T-helper 2 cell treated with Interferon-gamma antibody and Interleukin-4, amounts not matched to agents 100 ng/mL and 5 ng/mL, for 36 hours (primary cell): ENCODE measurements around the gene CPHXL. TPM values are rescaled to one million over a fixed set of nuclear protein-coding genes. Genes with fewer than 3 reads are reported as not detected.

ENCODE experiments used
- intact Hi-C: fragments of 100-400 bp; cut with micrococcal nuclease; formaldehyde crosslinking; loops from one replicate; pipeline ENCODE4 v1.15.1; 2023
- total RNA-seq: library from RNA; stranded (reverse); gene quantifications from 2 replicates; pipeline ENCODE4 v1.2.3, GENCODE V29; 2022

Gene CPHXL
- total RNA-seq, 1 donor from 2014 or later, result not detected

GRCh38 chr16:75702242-75702641 is 24.0 kb downstream of the CPHXL start:
- intact Hi-C loops, result no loop called here

- intact Hi-C loops, result no loop called here
These were observed 24.9 kb downstream of the CPHXL start, which contains the start of gene DUXB for GRCh38 chr16:75701361-75701760. Gene DUXB (minus strand): TSS chr16:75701461. CDS start chr16:75701418, 43 bp downstream.

- intact Hi-C loops, result no loop called here
These were observed 28.7 kb downstream of the CPHXL start for GRCh38 chr16:75697571-75697970.

GRCh38 chr16:75695708-75696107 is 30.6 kb downstream of the CPHXL start:
- intact Hi-C loops, result no loop called here

- intact Hi-C loops, result no loop called here
These were observed 38.9 kb downstream of the CPHXL start for GRCh38 chr16:75687361-75687760.

GRCh38 chr16:75682308-75682707 is 44.0 kb downstream of the CPHXL start:
- intact Hi-C loops, result no loop called here

- intact Hi-C loops, result no loop called here
These were observed 46.9 kb downstream of the CPHXL start for GRCh38 chr16:75679366-75679765.

GRCh38 chr16:75676909-75677308 is 49.4 kb downstream of the CPHXL start, which contains the start of gene CPHXL2:
Gene CPHXL2 (minus strand): TSS chr16:75677009. CDS start chr16:75676999, 10 bp downstream.
- intact Hi-C loops, result no loop called here

- intact Hi-C loops, result no loop called here
These were observed 58.8 kb downstream of the CPHXL start for GRCh38 chr16:75667503-75667902.

Other genes with a start within 250 kb of the CPHXL start
- gene CHST6, start 231.0 kb downstream of the CPHXL start, total RNA-seq, result 0.05 TPM in 1 of 2 replicates, not detected in the other
- gene CHST5, start 190.4 kb downstream of the CPHXL start, total RNA-seq, result not detected in 2 replicates
- 1.7 and 2.0 TPM in 2 replicates for gene TMEM231, start 170.2 kb downstream of the CPHXL start, total RNA-seq
- 61.4 and 63.1 TPM in 2 replicates for gene GABARAPL2, start 160.1 kb downstream of the CPHXL start, total RNA-seq
- gene ADAT1, start 103.2 kb downstream of the CPHXL start, total RNA-seq, result 45.1 and 47.8 TPM in 2 replicates
- 198 and 199 TPM in 2 replicates for gene KARS1, start 78.8 kb downstream of the CPHXL start, total RNA-seq
- 67.4 and 67.6 TPM in 2 replicates for gene TERF2IP, start 78.7 kb downstream of the CPHXL start, total RNA-seq
- not detected in 2 replicates for gene CPHXL2, start 49.5 kb downstream of the CPHXL start, total RNA-seq
- not detected in 2 replicates for gene DUXB, start 25.0 kb downstream of the CPHXL start, total RNA-seq